Activated naive CD8-positive, alpha-beta T cell (primary cell): ENCODE results near the gene LMTK2.
A peak's percentile ranks its signal among the peaks of the same experiment; 100 is the strongest.
"Not testable (repeated sequence)": the region's sequence is repeated elsewhere in the genome, so short reads cannot be mapped to it uniquely, and the experiment has no call there.

Experiments
- H3K27ac Mint-ChIP-seq: one replicate; pipeline ENCODE4 v1.8.0; 2021; ENCODE audit warnings: mixed read lengths
- H3K27me3 Mint-ChIP-seq: one replicate; pipeline ENCODE4 v1.8.0; 2021; ENCODE audit warnings: mixed read lengths
- H3K36me3 Mint-ChIP-seq: one replicate; pipeline ENCODE4 v1.8.0; 2021; ENCODE audit warnings: mixed read lengths
- H3K4me1 Mint-ChIP-seq: one replicate; pipeline ENCODE4 v1.8.0; 2021; ENCODE audit warnings: low read depth, mixed read lengths
- H3K4me3 Mint-ChIP-seq: one replicate; pipeline ENCODE4 v1.8.0; 2021; ENCODE audit warnings: mild to moderate bottlenecking, mixed read lengths
- H3K9me3 Mint-ChIP-seq: one replicate; pipeline ENCODE4 v1.8.0; 2021; ENCODE audit warnings: low read depth, mixed read lengths

The LMTK2 gene

GRCh38 chr7:98120559-98120958 lies 13.9 kb downstream of the LMTK2 start:
- no peaks in the 10 kb centered on the region for H3K27me3 Mint-ChIP-seq
- no peaks in the 10 kb centered on the region for H3K9me3 Mint-ChIP-seq
- H3K36me3 Mint-ChIP-seq, result peaks cover 8% of the 10 kb centered on the region
- no peak overlapping the region for H3K27ac Mint-ChIP-seq
- no peak overlapping the region for H3K4me3 Mint-ChIP-seq
- peaks cover 23% of the 10 kb centered on the region for H3K4me1 Mint-ChIP-seq

GRCh38 chr7:98121388-98121787 lies 14.7 kb downstream of the LMTK2 start:
- not testable (repeated sequence) for H3K27ac Mint-ChIP-seq, H3K9me3 Mint-ChIP-seq, H3K4me3 Mint-ChIP-seq, H3K27me3 Mint-ChIP-seq, H3K36me3 Mint-ChIP-seq
- H3K4me1 Mint-ChIP-seq, result peaks cover 21% of the 10 kb centered on the region

GRCh38 chr7:98123365-98123696 lies 16.7 kb downstream of the LMTK2 start:
- no peaks in the 10 kb centered on the region for H3K27me3 Mint-ChIP-seq
- peaks cover 8% of the 10 kb centered on the region for H3K36me3 Mint-ChIP-seq
- no peak overlapping the region for H3K27ac Mint-ChIP-seq
- no peaks in the 10 kb centered on the region for H3K9me3 Mint-ChIP-seq
- H3K4me1 Mint-ChIP-seq, result peaks cover 18% of the 10 kb centered on the region
- no peak overlapping the region for H3K4me3 Mint-ChIP-seq

- Mint-ChIP-seq H3K4me1 (peaks cover 27% of the 10 kb centered on the region), H3K4me3 (no peak overlapping the region), H3K27ac (no peak overlapping the region), H3K9me3 (no peaks in the 10 kb centered on the region), H3K27me3 (no peaks in the 10 kb centered on the region), H3K36me3 (peaks cover 5% of the 10 kb centered on the region)
These were observed 19.1 kb downstream of the LMTK2 start for GRCh38 chr7:98125759-98126158.

GRCh38 chr7:98126311-98127142 lies 19.9 kb downstream of the LMTK2 start:
- Mint-ChIP-seq H3K27ac (no peak overlapping the region), H3K9me3 (no peaks in the 10 kb centered on the region), H3K4me3 (no peak overlapping the region), H3K36me3 (peaks cover 5% of the 10 kb centered on the region), H3K27me3 (no peaks in the 10 kb centered on the region), H3K4me1 (peaks cover 35% of the 10 kb centered on the region)

GRCh38 chr7:98128346-98128745 lies 21.7 kb downstream of the LMTK2 start:
- Mint-ChIP-seq H3K4me3 (no peak overlapping the region), H3K27me3 (no peaks in the 10 kb centered on the region), H3K4me1 (peaks cover 49% of the 10 kb centered on the region), H3K27ac (no peak overlapping the region), H3K9me3 (no peaks in the 10 kb centered on the region), H3K36me3 (peaks cover 3% of the 10 kb centered on the region)

- peaks cover 53% of the 10 kb centered on the region for H3K4me1 Mint-ChIP-seq
- no peak overlapping the region for H3K27ac Mint-ChIP-seq
- no peaks in the 10 kb centered on the region for H3K27me3 Mint-ChIP-seq
- no peaks in the 10 kb centered on the region for H3K9me3 Mint-ChIP-seq
- peak overlapping the region; percentile 33 for H3K4me3 Mint-ChIP-seq
- no peaks in the 10 kb centered on the region for H3K36me3 Mint-ChIP-seq
These were observed 24.3 kb downstream of the LMTK2 start for GRCh38 chr7:98130959-98131358.

- Mint-ChIP-seq H3K4me3 (peak overlapping the region; percentile 33), H3K9me3 (no peaks in the 10 kb centered on the region), H3K27me3 (no peaks in the 10 kb centered on the region), H3K4me1 (peaks cover 53% of the 10 kb centered on the region), H3K36me3 (no peaks in the 10 kb centered on the region), H3K27ac (peak overlapping the region; percentile 41)
These were observed 26.5 kb downstream of the LMTK2 start for GRCh38 chr7:98133181-98133580.

GRCh38 chr7:98133621-98134303 lies 27.1 kb downstream of the LMTK2 start:
- H3K27ac Mint-ChIP-seq, result no peak overlapping the region
- no peaks in the 10 kb centered on the region for H3K27me3 Mint-ChIP-seq
- no peaks in the 10 kb centered on the region for H3K36me3 Mint-ChIP-seq
- H3K4me3 Mint-ChIP-seq, result peak overlapping the region; percentile 8
- H3K9me3 Mint-ChIP-seq, result no peaks in the 10 kb centered on the region
- H3K4me1 Mint-ChIP-seq, result peaks cover 53% of the 10 kb centered on the region

- Mint-ChIP-seq H3K27ac (no peak overlapping the region), H3K27me3 (no peaks in the 10 kb centered on the region), H3K4me3 (no peak overlapping the region), H3K36me3 (peaks cover 4% of the 10 kb centered on the region), H3K9me3 (no peaks in the 10 kb centered on the region), H3K4me1 (peaks cover 50% of the 10 kb centered on the region)
These were observed 28.0 kb downstream of the LMTK2 start for GRCh38 chr7:98134420-98135228.

- peaks cover 5% of the 10 kb centered on the region for H3K36me3 Mint-ChIP-seq
- H3K27me3 Mint-ChIP-seq, result no peaks in the 10 kb centered on the region
- H3K4me1 Mint-ChIP-seq, result peaks cover 38% of the 10 kb centered on the region
- H3K27ac Mint-ChIP-seq, result no peak overlapping the region
- H3K9me3 Mint-ChIP-seq, result no peaks in the 10 kb centered on the region
- no peak overlapping the region for H3K4me3 Mint-ChIP-seq
These were observed 29.3 kb downstream of the LMTK2 start for GRCh38 chr7:98135984-98136383.

GRCh38 chr7:98136423-98136822 lies 29.8 kb downstream of the LMTK2 start:
- Mint-ChIP-seq H3K27ac (no peak overlapping the region), H3K4me1 (peaks cover 34% of the 10 kb centered on the region), H3K27me3 (no peaks in the 10 kb centered on the region), H3K4me3 (no peak overlapping the region), H3K36me3 (peaks cover 5% of the 10 kb centered on the region), H3K9me3 (no peaks in the 10 kb centered on the region)

GRCh38 chr7:98137134-98137825 lies 30.6 kb downstream of the LMTK2 start:
- Mint-ChIP-seq H3K9me3 (no peaks in the 10 kb centered on the region), H3K4me1 (peaks cover 25% of the 10 kb centered on the region), H3K36me3 (peaks cover 7% of the 10 kb centered on the region), H3K4me3 (no peak overlapping the region), H3K27me3 (no peaks in the 10 kb centered on the region), H3K27ac (no peak overlapping the region)

- H3K27me3 Mint-ChIP-seq, result no peaks in the 10 kb centered on the region
- no peak overlapping the region for H3K27ac Mint-ChIP-seq
- no peaks in the 10 kb centered on the region for H3K9me3 Mint-ChIP-seq
- peaks cover 20% of the 10 kb centered on the region for H3K4me1 Mint-ChIP-seq
- no peak overlapping the region for H3K4me3 Mint-ChIP-seq
- H3K36me3 Mint-ChIP-seq, result peaks cover 8% of the 10 kb centered on the region
These were observed 31.1 kb downstream of the LMTK2 start for GRCh38 chr7:98137826-98138151.

- Mint-ChIP-seq H3K36me3 (peaks cover 17% of the 10 kb centered on the region), H3K9me3 (no peaks in the 10 kb centered on the region), H3K27ac (no peak overlapping the region), H3K4me3 (no peak overlapping the region), H3K4me1 (peaks cover 11% of the 10 kb centered on the region), H3K27me3 (no peaks in the 10 kb centered on the region)
These were observed 32.0 kb downstream of the LMTK2 start for GRCh38 chr7:98138672-98139071.
